Caco-2 (cell line): ENCODE data around the gene PRKAR2B. TPM values are rescaled to one million over a fixed set of nuclear protein-coding genes. Genes with fewer than 3 reads are reported as not detected.

Source experiments
- BruUV-seq: library from RNA; stranded (reverse); fragments of 400-500 nt; replicated peaks from 2 replicates; lab custom pipeline; 2021; lab: Mats Ljungman, UMichigan
- CTCF ChIA-PET: fragments of 300-600 bp; sonication (Branson Sonifier 250); formaldehyde crosslinking; loops from one replicate; lab custom pipeline; 2022; ENCODE audit warnings: antibody characterized with exemption; lab: Charles Lee
- POLR2A ChIA-PET: fragments of 300-600 bp; sonication (Branson Sonifier 250); formaldehyde crosslinking; loops from one replicate; lab custom pipeline; 2022; ENCODE audit warnings: antibody characterized with exemption; lab: Charles Lee
- DNase-seq, 2 experiments: peaks; one replicate each; pipeline versions ENCODE4 v3.0.0 to v3.0.0-alpha.2; 2020 to 2022
- H3K27me3 ChIP-seq: replicated peaks from 2 replicates; pipeline ENCODE4 v1.6.0; 2011; ENCODE audit warnings: low read length; ENCODE audit not compliant: control insufficient read depth, insufficient read depth
- H3K36me3 ChIP-seq: 2 replicates; pipeline ENCODE4 v1.5.1; 2011; ENCODE audit warnings: low read length; ENCODE audit not compliant: control insufficient read depth, insufficient read depth
- H3K4me1 ChIP-seq: fragments of 250-450 bp; sonication (Bioruptor Pico); 2 replicates; pipeline ENCODE4 v1.5.1; 2020; ENCODE audit warnings: mild to moderate bottlenecking
- H3K4me3 ChIP-seq: 2 replicates; pipeline ENCODE4 v1.5.1; 2011; ENCODE audit warnings: low read depth, mild to moderate bottlenecking, control low read depth, low read length
- H3K9me3 ChIP-seq: fragments of 250-450 bp; sonication (Bioruptor Pico); 2 replicates; pipeline ENCODE4 v1.5.1; 2020; ENCODE audit warnings: mild to moderate bottlenecking, moderate library complexity
- H3K27ac Mint-ChIP-seq: one replicate; pipeline ENCODE4 v1.8.0; 2022; ENCODE audit warnings: mixed read lengths; ENCODE audit not compliant: unreplicated experiment
- H3K27me3 Mint-ChIP-seq: one replicate; pipeline ENCODE4 v1.8.0; 2022; ENCODE audit warnings: mixed read lengths; ENCODE audit not compliant: insufficient read depth, unreplicated experiment
- H3K36me3 Mint-ChIP-seq: one replicate; pipeline ENCODE4 v1.8.0; 2022; ENCODE audit warnings: mild to moderate bottlenecking, mixed read lengths; ENCODE audit not compliant: insufficient read depth, unreplicated experiment
- H3K4me1 Mint-ChIP-seq: one replicate; pipeline ENCODE4 v1.8.0; 2022; ENCODE audit warnings: low read depth, mixed read lengths; ENCODE audit not compliant: unreplicated experiment
- H3K4me3 Mint-ChIP-seq: one replicate; pipeline ENCODE4 v1.8.0; 2022; ENCODE audit warnings: mild to moderate bottlenecking, moderate library complexity, mixed read lengths; ENCODE audit not compliant: unreplicated experiment
- H3K9me3 Mint-ChIP-seq: one replicate; pipeline ENCODE4 v1.8.0; 2022; ENCODE audit warnings: mixed read lengths; ENCODE audit not compliant: unreplicated experiment
- intact Hi-C: fragments of 100-400 bp; cut with micrococcal nuclease; formaldehyde crosslinking; loops from one replicate; pipeline ENCODE4 v1.10.0; 2022; ENCODE audit not compliant: unreplicated experiment
- total RNA-seq: library from RNA; stranded (reverse); gene quantifications from 2 replicates; pipeline ENCODE4 v1.2.3, GENCODE V29; 2022
- TF ChIP-seq, protein P1 (sequence below), 2 experiments: fragments of 200-600 bp in 1 of 2; IDR thresholded peaks; 1 replicate in 1 of 2; 2 replicates in 1 of 2; pipeline versions ENCODE4 v1.5.1 to v1.8.0; 2011 to 2022; ENCODE audit warnings: antibody characterized with exemption in 1 of 2, control low read depth in 1 of 2, inconsistent platforms in 1 of 2, low read depth in 1 of 2, low read length in 1 of 2, mild to moderate bottlenecking in 1 of 2, moderate library complexity in 1 of 2; ENCODE audit not compliant: insufficient read depth in 1 of 2, severe bottlenecking in 1 of 2, unreplicated experiment in 1 of 2

PRKAR2B gene
- total RNA-seq, 1 experiment from 2014 or later, result 0.07 TPM

- Histone ChIP-seq H3K4me3 (no peak overlapping the region), H3K9me3 (peaks cover 5% of the 10 kb centered on the region; the same call in 1 of the 2 replicates), H3K27me3 (no peaks in the 10 kb centered on the region; the same call in 1 of the 2 replicates), H3K4me1 (no peaks in the 10 kb centered on the region), H3K36me3 (no peaks in the 10 kb centered on the region)
- intact Hi-C loops, result no loop called here
- H3K36me3 Mint-ChIP-seq, result no peaks in the 10 kb centered on the region
- no TSS peak for BruUV-seq
- H3K4me1 Mint-ChIP-seq, result no peaks in the 10 kb centered on the region
- DNase-seq, result peak in 1 of 2 experiments; percentile 41
- ChIA-PET CTCF (no interaction called here), POLR2A (no interaction called here)
- H3K27ac Mint-ChIP-seq, result no peak overlapping the region
- H3K27me3 Mint-ChIP-seq, result peaks cover 9% of the 10 kb centered on the region
- no peaks in the 10 kb centered on the region for H3K9me3 Mint-ChIP-seq
- TF ChIP-seq, protein P1, sequence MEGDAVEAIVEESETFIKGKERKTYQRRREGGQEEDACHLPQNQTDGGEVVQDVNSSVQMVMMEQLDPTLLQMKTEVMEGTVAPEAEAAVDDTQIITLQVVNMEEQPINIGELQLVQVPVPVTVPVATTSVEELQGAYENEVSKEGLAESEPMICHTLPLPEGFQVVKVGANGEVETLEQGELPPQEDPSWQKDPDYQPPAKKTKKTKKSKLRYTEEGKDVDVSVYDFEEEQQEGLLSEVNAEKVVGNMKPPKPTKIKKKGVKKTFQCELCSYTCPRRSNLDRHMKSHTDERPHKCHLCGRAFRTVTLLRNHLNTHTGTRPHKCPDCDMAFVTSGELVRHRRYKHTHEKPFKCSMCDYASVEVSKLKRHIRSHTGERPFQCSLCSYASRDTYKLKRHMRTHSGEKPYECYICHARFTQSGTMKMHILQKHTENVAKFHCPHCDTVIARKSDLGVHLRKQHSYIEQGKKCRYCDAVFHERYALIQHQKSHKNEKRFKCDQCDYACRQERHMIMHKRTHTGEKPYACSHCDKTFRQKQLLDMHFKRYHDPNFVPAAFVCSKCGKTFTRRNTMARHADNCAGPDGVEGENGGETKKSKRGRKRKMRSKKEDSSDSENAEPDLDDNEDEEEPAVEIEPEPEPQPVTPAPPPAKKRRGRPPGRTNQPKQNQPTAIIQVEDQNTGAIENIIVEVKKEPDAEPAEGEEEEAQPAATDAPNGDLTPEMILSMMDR (IDR thresholded peaks at IDR 0.05; ENCODE audit: insufficient read depth in 1 of 2, low read depth in 1 of 2, low read length in 1 of 2, severe bottlenecking in 1 of 2, unreplicated experiment in 1 of 2), result no peak
- H3K4me3 Mint-ChIP-seq, result no peak overlapping the region
Measured at GRCh38 chr7:107103369-107103768, 58.9 kb downstream of the PRKAR2B start.

DNA sequence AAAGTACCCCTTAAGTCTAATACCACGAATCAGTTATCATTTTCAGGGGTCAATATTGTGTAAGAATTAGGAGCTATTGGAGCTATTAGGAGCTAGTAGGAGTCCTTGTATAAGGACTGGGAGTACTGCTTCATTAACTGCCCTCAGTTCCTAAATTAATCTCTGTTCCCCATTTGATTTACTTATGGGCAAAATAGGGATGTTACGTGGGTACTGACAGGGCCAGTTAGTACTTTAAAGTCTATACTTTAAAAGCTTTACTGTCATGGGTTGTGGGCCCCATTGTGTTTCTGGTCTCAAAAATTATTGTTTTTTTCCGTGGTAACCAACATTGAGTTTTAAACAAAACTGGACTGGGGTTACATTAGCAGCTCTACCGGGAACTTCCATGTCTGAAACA is 60.3 kb downstream of the PRKAR2B start:
- Mint-ChIP-seq H3K27me3 (peaks cover 9% of the 10 kb centered on the region), H3K9me3 (no peaks in the 10 kb centered on the region), H3K4me3 (no peak overlapping the region), H3K27ac (no peak overlapping the region), H3K36me3 (no peaks in the 10 kb centered on the region), H3K4me1 (no peaks in the 10 kb centered on the region)
- Histone ChIP-seq H3K27me3 (no peaks in the 10 kb centered on the region; the same call in 1 of the 2 replicates), H3K4me3 (no peak overlapping the region), H3K4me1 (no peaks in the 10 kb centered on the region), H3K9me3 (no peaks in the 10 kb centered on the region), H3K36me3 (no peaks in the 10 kb centered on the region)
- CTCF ChIA-PET, result no interaction called here
- POLR2A ChIA-PET, result no interaction called here
- BruUV-seq, result no TSS peak
- TF ChIP-seq, protein P1 (IDR thresholded peaks at IDR 0.05; ENCODE audit: insufficient read depth in 1 of 2, low read depth in 1 of 2, low read length in 1 of 2, severe bottlenecking in 1 of 2, unreplicated experiment in 1 of 2), result no peak
- intact Hi-C loops, result no loop called here
- DNase-seq, result no peak

DNA sequence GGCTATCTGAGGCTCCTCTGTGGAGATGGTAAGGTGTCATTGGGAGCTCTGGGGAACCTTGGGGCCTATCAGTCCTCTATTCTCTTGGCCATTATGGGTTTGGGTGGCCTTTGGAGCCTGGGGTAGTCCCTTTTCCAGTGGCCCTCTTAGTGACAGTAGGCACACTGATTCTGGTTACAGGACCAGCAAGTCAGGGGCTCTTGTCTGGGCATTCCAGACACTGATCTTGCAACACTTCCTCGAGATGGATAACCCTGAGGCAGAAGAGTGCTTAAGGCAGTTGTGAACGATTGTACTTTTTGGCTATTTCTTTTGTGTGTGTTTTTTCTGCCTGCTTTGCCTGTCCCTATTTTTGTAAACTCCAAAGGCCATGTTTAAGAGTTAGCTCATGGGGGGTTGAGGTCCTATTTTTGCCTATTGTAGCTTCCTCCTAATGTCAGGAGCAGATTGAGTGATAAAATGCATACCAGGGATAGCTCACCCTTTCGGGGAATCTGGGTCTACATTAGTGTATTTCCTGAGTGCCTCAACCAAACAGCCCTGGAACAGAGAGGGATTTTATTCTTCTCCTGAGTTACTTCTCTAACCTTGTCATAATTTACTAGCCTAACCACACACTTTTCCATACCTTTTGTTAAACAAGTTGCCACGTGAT is 61.2 kb downstream of the PRKAR2B start:
- intact Hi-C loops, result no loop called here
- no peak for DNase-seq
- Histone ChIP-seq H3K27me3 (no peaks in the 10 kb centered on the region; the same call in 1 of the 2 replicates), H3K4me1 (no peaks in the 10 kb centered on the region), H3K9me3 (no peaks in the 10 kb centered on the region), H3K4me3 (no peak overlapping the region), H3K36me3 (no peaks in the 10 kb centered on the region)
- Mint-ChIP-seq H3K4me1 (no peaks in the 10 kb centered on the region), H3K36me3 (no peaks in the 10 kb centered on the region), H3K9me3 (no peaks in the 10 kb centered on the region), H3K27ac (no peak overlapping the region), H3K4me3 (no peak overlapping the region), H3K27me3 (peaks cover 9% of the 10 kb centered on the region)
- BruUV-seq, result no TSS peak
- ChIA-PET CTCF (no interaction called here), POLR2A (no interaction called here)
- TF ChIP-seq, protein P1 (IDR thresholded peaks at IDR 0.05; ENCODE audit: insufficient read depth in 1 of 2, low read depth in 1 of 2, low read length in 1 of 2, severe bottlenecking in 1 of 2, unreplicated experiment in 1 of 2), result no peak
